ENCODE results near the gene ABR. TPM values are rescaled to one million over a fixed set of nuclear protein-coding genes. Genes with fewer than 3 reads are reported as not detected.

ABR gene
- total RNA-seq, 1 experiment from 2014 or later = 35.4 TPM

GRCh38 chr17:1222321-1222720 is 42.5 kb upstream of the ABR start:
- TF ChIP-seq EZH2 (IDR thresholded peaks at IDR 0.05; ENCODE audit: low read length, unreplicated experiment) (no peak), EZH2phosphoT487 (IDR thresholded peaks at IDR 0.05; ENCODE audit: borderline replicate concordance, low read length) (no peak), CTCF (conservative IDR thresholded peaks at IDR 0.05; ENCODE audit: low read depth, low read length) (no peak)
- peak; percentile 54 for ATAC-seq
- Histone ChIP-seq H4K20me1 (ENCODE audit: low read length) (no peaks in the 10 kb centered on the region), H3K9ac (ENCODE audit: low read length) (no peak overlapping the region), H3K4me2 (ENCODE audit: low read length) (no peak overlapping the region), H3K27me3 (ENCODE audit: low read length) (no peaks in the 10 kb centered on the region), H3F3A (ENCODE audit: low read length, unreplicated experiment) (no peaks in the 10 kb centered on the region), H2AFZ (ENCODE audit: low read length) (no peak overlapping the region), H3K4me1 (ENCODE audit: insufficient read depth, low read length) (no peaks in the 10 kb centered on the region), H3K9me3 (ENCODE audit: low read length) (no peaks in the 10 kb centered on the region), H3K9me2 (replicated peaks; ENCODE audit: low read length) (no peaks in the 10 kb centered on the region), H3K27ac (ENCODE audit: low read length) (no peak overlapping the region), H3K36me3 (ENCODE audit: low read depth, low read length) (no peaks in the 10 kb centered on the region), H3K79me2 (ENCODE audit: low read length) (no peaks in the 10 kb centered on the region), H3K4me3 (ENCODE audit: low read length) (no peak overlapping the region)
- peak; percentile 73 for DNase-seq
- ChIA-PET CTCF (no interaction called here), POLR2A (ENCODE audit: unreplicated experiment) (no interaction called here)
- intact Hi-C loops (cut with micrococcal nuclease) = no loop called here
- no TSS peak for BruUV-seq (replicated peaks)

DNA sequence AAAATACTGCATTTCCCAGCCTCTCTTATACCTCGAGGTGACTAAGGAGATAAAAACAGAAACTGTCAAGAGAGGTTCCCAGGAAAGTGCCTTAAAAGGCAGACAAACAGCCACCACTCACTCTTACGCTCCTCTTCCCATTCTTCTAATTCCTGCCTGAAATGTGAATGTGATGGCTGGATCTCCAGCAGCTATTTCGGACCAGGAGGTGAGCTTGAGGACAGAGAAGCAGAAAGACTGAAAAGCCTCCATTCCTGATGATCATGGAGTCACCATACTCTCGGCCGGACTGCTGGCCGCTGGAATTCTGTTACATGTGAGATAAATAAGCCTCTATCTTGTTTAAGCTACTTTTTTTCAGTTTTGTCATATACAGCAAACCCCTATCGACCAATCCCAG is 41.4 kb upstream of the ABR start:
- Histone ChIP-seq H3K9ac (ENCODE audit: low read length) (no peak overlapping the region), H3K4me1 (ENCODE audit: insufficient read depth, low read length) (no peaks in the 10 kb centered on the region), H3F3A (ENCODE audit: low read length, unreplicated experiment) (no peaks in the 10 kb centered on the region), H2AFZ (ENCODE audit: low read length) (no peak overlapping the region), H3K9me2 (replicated peaks; ENCODE audit: low read length) (no peaks in the 10 kb centered on the region), H3K9me3 (ENCODE audit: low read length) (no peaks in the 10 kb centered on the region), H3K4me3 (ENCODE audit: low read length) (no peak overlapping the region), H3K79me2 (ENCODE audit: low read length) (no peaks in the 10 kb centered on the region), H3K36me3 (ENCODE audit: low read depth, low read length) (no peaks in the 10 kb centered on the region), H3K27ac (ENCODE audit: low read length) (no peak overlapping the region), H3K4me2 (ENCODE audit: low read length) (no peak overlapping the region), H3K27me3 (ENCODE audit: low read length) (no peaks in the 10 kb centered on the region), H4K20me1 (ENCODE audit: low read length) (no peaks in the 10 kb centered on the region)
- POLR2A ChIA-PET (ENCODE audit: unreplicated experiment) = no interaction called here
- CTCF ChIA-PET = no interaction called here
- ATAC-seq (no peak), DNase-seq (no peak)
- no TSS peak for BruUV-seq (replicated peaks)
- TF ChIP-seq EZH2 (IDR thresholded peaks at IDR 0.05; ENCODE audit: low read length, unreplicated experiment) = no peak
- no peak for TF ChIP-seq EZH2phosphoT487 (IDR thresholded peaks at IDR 0.05; ENCODE audit: borderline replicate concordance, low read length)
- no peak for TF ChIP-seq CTCF (conservative IDR thresholded peaks at IDR 0.05; ENCODE audit: low read depth, low read length)
- intact Hi-C loops (cut with micrococcal nuclease) = no loop called here

DNA sequence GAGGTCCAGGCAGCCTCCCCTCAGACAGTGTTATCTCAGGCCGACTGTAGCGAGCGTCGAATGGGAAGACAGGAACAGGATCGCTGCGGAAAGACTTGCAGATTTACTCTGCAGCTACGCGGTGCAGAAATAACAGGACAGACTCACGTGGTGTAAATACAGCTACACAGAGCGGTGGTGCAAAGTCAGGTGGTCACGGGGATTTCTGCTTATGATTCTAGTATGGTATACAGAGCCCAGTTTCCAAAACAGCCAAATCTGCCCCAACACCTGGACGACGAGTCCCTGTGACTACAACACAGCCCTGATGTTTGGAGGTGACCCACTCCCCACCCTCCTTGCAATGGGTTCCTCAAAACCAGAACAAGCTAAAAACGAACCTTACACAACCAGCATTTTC is 40.6 kb upstream of the ABR start:
- ChIA-PET CTCF (no interaction called here), POLR2A (ENCODE audit: unreplicated experiment) (no interaction called here)
- Histone ChIP-seq H3K4me1 (ENCODE audit: insufficient read depth, low read length) (no peaks in the 10 kb centered on the region), H3K9me3 (ENCODE audit: low read length) (no peaks in the 10 kb centered on the region), H3K79me2 (ENCODE audit: low read length) (no peaks in the 10 kb centered on the region), H3K9ac (ENCODE audit: low read length) (no peak overlapping the region), H2AFZ (ENCODE audit: low read length) (no peak overlapping the region), H3K27me3 (ENCODE audit: low read length) (no peaks in the 10 kb centered on the region), H3K4me3 (ENCODE audit: low read length) (no peak overlapping the region), H3K4me2 (ENCODE audit: low read length) (no peak overlapping the region), H3F3A (ENCODE audit: low read length, unreplicated experiment) (no peaks in the 10 kb centered on the region), H4K20me1 (ENCODE audit: low read length) (no peaks in the 10 kb centered on the region), H3K36me3 (ENCODE audit: low read depth, low read length) (no peaks in the 10 kb centered on the region), H3K9me2 (replicated peaks; ENCODE audit: low read length) (no peaks in the 10 kb centered on the region), H3K27ac (ENCODE audit: low read length) (no peak overlapping the region)
- TF ChIP-seq CTCF (conservative IDR thresholded peaks at IDR 0.05; ENCODE audit: low read depth, low read length) = no peak
- intact Hi-C loops (cut with micrococcal nuclease) = no loop called here
- DNase-seq (no peak), ATAC-seq (no peak)
- BruUV-seq (replicated peaks) = no TSS peak
